MM.1S (cell line): ENCODE measurements around the gene NOD2.

Experiments used
- CTCF ChIP-seq: fragments of 300-600 bp; sonication (generic); IDR thresholded peaks from 2 replicates; pipeline ENCODE4 v1.5.1; 2016; ENCODE audit warnings: antibody characterized with exemption, low read length, mixed read lengths
- EZH2phosphoT487 ChIP-seq: fragments of 300-600 bp; sonication (generic); IDR thresholded peaks from 2 replicates; pipeline ENCODE4 v1.6.1; 2018; ENCODE audit warnings: antibody characterized with exemption, low read length

- no peak for TF ChIP-seq CTCF
- no peak for TF ChIP-seq EZH2phosphoT487
Measured at GRCh38 chr16:50674831-50675230, 18.6 kb upstream of the NOD2 start.
